Kidney capillary endothelial cell (primary cell): ENCODE results near the gene NSMCE1.

ENCODE experiments used
- DNase-seq: peaks from one replicate; pipeline ENCODE4 v3.0.0-alpha.2; 2018; ENCODE audit warnings: low spot score

The NSMCE1 gene

GRCh38 chr16:27193300-27193990 is 75.1 kb downstream of the NSMCE1 start:
- no peak for DNase-seq

GRCh38 chr16:27191352-27191924 is 77.1 kb downstream of the NSMCE1 start:
- no peak for DNase-seq

GRCh38 chr16:27190316-27190871 is 78.2 kb downstream of the NSMCE1 start:
- no peak for DNase-seq

- no peak for DNase-seq
These were observed 79.1 kb downstream of the NSMCE1 start for GRCh38 chr16:27189335-27189972.

- DNase-seq = no peak
These were observed 79.9 kb downstream of the NSMCE1 start for GRCh38 chr16:27188633-27189032.

GRCh38 chr16:27185776-27186130 is 82.8 kb downstream of the NSMCE1 start:
- no peak for DNase-seq

GRCh38 chr16:27182906-27183405 is 85.6 kb downstream of the NSMCE1 start:
- no peak for DNase-seq

- DNase-seq = no peak
These were observed 87.4 kb downstream of the NSMCE1 start for GRCh38 chr16:27181019-27181790.

GRCh38 chr16:27179500-27180072 is 89.0 kb downstream of the NSMCE1 start:
- peak; percentile 60 for DNase-seq

GRCh38 chr16:27177031-27177774 is 91.4 kb downstream of the NSMCE1 start:
- peak; percentile 82 for DNase-seq

GRCh38 chr16:27175888-27176287 is 92.7 kb downstream of the NSMCE1 start:
- DNase-seq = no peak
